SK-N-SH treated with all-trans-retinoic acid at 6 μM for 48 hours (cell line): ENCODE results near the gene YPEL4.

Experiments
- ISL1 ChIP-seq: fragments of 250-450 bp; sonication (Bioruptor Pico); IDR thresholded peaks from 2 replicates; pipeline ENCODE4 v2.1.2; 2022; ENCODE audit warnings: mild to moderate bottlenecking, moderate library complexity
- OSR1 ChIP-seq: fragments of 250-450 bp; sonication (Bioruptor Pico); IDR thresholded peaks from 2 replicates; pipeline ENCODE4 v1.8.0; 2022; ENCODE audit warnings: moderate library complexity, mild to moderate bottlenecking, inconsistent platforms
- RARB ChIP-seq: fragments of 250-450 bp; sonication (Bioruptor Pico); IDR thresholded peaks from 2 replicates; pipeline ENCODE4 v1.8.0; 2021; ENCODE audit warnings: mild to moderate bottlenecking, moderate library complexity
- SNAI2 ChIP-seq: fragments of 250-450 bp; sonication (Bioruptor Pico); IDR thresholded peaks from 2 replicates; pipeline ENCODE4 v1.5.0; 2020; ENCODE audit warnings: mild to moderate bottlenecking, moderate library complexity
- ZFP3 ChIP-seq: fragments of 250-450 bp; sonication (Bioruptor Pico); IDR thresholded peaks from 2 replicates; pipeline ENCODE4 v1.5.0; 2020; ENCODE audit warnings: mild to moderate bottlenecking, moderate library complexity
- ZFP30 ChIP-seq: fragments of 450-650 bp; formaldehyde crosslinking; IDR thresholded peaks from 2 replicates; pipeline ENCODE4 v1.5.0; 2022; ENCODE audit warnings: mild to moderate bottlenecking, moderate library complexity
- ZNF70 ChIP-seq: fragments of 450-650 bp; formaldehyde crosslinking; IDR thresholded peaks from 2 replicates; pipeline ENCODE4 v1.5.0; 2020; ENCODE audit warnings: mild to moderate bottlenecking, moderate library complexity
- ZNF8 ChIP-seq: fragments of 450-650 bp; formaldehyde crosslinking; IDR thresholded peaks from 2 replicates; pipeline ENCODE4 v1.5.0; 2020; ENCODE audit warnings: mild to moderate bottlenecking, moderate library complexity
- TF ChIP-seq, protein P1 (sequence below): fragments of 250-450 bp; sonication (Bioruptor Pico); IDR thresholded peaks from 2 replicates; pipeline ENCODE4 v1.8.0; 2021; ENCODE audit warnings: low read depth, mild to moderate bottlenecking, moderate library complexity, borderline replicate concordance
- TF ChIP-seq, protein P2 (sequence below): fragments of 250-450 bp; sonication (Bioruptor Pico); IDR thresholded peaks from 2 replicates; pipeline ENCODE4 v1.8.0; 2020; ENCODE audit warnings: mild to moderate bottlenecking, moderate library complexity, borderline replicate concordance
- TF ChIP-seq, protein P3 (sequence below): fragments of 250-450 bp; sonication (Bioruptor Pico); IDR thresholded peaks from 2 replicates; pipeline ENCODE4 v1.5.1; 2020; ENCODE audit warnings: low read depth, mild to moderate bottlenecking, moderate library complexity
- TF ChIP-seq, protein P4 (sequence below): fragments of 250-450 bp; sonication (Bioruptor Pico); IDR thresholded peaks from 2 replicates; pipeline ENCODE4 v1.5.0; 2020; ENCODE audit warnings: mild to moderate bottlenecking, moderate library complexity

- TF ChIP-seq ZFP30 (CRISPR knock-in tag), result no peak
- TF ChIP-seq, protein P1, sequence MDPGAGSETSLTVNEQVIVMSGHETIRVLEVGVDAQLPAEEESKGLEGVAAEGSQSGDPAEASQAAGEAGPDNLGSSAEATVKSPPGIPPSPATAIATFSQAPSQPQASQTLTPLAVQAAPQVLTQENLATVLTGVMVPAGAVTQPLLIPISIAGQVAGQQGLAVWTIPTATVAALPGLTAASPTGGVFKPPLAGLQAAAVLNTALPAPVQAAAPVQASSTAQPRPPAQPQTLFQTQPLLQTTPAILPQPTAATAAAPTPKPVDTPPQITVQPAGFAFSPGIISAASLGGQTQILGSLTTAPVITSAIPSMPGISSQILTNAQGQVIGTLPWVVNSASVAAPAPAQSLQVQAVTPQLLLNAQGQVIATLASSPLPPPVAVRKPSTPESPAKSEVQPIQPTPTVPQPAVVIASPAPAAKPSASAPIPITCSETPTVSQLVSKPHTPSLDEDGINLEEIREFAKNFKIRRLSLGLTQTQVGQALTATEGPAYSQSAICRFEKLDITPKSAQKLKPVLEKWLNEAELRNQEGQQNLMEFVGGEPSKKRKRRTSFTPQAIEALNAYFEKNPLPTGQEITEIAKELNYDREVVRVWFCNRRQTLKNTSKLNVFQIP, result no peak
- TF ChIP-seq, protein P2, sequence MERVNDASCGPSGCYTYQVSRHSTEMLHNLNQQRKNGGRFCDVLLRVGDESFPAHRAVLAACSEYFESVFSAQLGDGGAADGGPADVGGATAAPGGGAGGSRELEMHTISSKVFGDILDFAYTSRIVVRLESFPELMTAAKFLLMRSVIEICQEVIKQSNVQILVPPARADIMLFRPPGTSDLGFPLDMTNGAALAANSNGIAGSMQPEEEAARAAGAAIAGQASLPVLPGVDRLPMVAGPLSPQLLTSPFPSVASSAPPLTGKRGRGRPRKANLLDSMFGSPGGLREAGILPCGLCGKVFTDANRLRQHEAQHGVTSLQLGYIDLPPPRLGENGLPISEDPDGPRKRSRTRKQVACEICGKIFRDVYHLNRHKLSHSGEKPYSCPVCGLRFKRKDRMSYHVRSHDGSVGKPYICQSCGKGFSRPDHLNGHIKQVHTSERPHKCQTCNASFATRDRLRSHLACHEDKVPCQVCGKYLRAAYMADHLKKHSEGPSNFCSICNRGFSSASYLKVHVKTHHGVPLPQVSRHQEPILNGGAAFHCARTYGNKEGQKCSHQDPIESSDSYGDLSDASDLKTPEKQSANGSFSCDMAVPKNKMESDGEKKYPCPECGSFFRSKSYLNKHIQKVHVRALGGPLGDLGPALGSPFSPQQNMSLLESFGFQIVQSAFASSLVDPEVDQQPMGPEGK (CRISPR knock-in tag), result peak; percentile 37; the same call in 1 of the 2 replicates
- TF ChIP-seq ISL1 (CRISPR knock-in tag), result no peak
- no peak for TF ChIP-seq RARB (CRISPR knock-in tag)
- TF ChIP-seq, protein P3, sequence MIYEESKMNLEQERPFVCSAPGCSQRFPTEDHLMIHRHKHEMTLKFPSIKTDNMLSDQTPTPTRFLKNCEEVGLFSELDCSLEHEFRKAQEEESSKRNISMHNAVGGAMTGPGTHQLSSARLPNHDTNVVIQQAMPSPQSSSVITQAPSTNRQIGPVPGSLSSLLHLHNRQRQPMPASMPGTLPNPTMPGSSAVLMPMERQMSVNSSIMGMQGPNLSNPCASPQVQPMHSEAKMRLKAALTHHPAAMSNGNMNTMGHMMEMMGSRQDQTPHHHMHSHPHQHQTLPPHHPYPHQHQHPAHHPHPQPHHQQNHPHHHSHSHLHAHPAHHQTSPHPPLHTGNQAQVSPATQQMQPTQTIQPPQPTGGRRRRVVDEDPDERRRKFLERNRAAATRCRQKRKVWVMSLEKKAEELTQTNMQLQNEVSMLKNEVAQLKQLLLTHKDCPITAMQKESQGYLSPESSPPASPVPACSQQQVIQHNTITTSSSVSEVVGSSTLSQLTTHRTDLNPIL (CRISPR knock-in tag), result no peak
- TF ChIP-seq OSR1 (CRISPR knock-in tag), result no peak
- TF ChIP-seq, protein P4, sequence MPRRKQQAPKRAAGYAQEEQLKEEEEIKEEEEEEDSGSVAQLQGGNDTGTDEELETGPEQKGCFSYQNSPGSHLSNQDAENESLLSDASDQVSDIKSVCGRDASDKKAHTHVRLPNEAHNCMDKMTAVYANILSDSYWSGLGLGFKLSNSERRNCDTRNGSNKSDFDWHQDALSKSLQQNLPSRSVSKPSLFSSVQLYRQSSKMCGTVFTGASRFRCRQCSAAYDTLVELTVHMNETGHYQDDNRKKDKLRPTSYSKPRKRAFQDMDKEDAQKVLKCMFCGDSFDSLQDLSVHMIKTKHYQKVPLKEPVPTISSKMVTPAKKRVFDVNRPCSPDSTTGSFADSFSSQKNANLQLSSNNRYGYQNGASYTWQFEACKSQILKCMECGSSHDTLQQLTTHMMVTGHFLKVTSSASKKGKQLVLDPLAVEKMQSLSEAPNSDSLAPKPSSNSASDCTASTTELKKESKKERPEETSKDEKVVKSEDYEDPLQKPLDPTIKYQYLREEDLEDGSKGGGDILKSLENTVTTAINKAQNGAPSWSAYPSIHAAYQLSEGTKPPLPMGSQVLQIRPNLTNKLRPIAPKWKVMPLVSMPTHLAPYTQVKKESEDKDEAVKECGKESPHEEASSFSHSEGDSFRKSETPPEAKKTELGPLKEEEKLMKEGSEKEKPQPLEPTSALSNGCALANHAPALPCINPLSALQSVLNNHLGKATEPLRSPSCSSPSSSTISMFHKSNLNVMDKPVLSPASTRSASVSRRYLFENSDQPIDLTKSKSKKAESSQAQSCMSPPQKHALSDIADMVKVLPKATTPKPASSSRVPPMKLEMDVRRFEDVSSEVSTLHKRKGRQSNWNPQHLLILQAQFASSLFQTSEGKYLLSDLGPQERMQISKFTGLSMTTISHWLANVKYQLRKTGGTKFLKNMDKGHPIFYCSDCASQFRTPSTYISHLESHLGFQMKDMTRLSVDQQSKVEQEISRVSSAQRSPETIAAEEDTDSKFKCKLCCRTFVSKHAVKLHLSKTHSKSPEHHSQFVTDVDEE (CRISPR knock-in tag), result no peak
- no peak for TF ChIP-seq ZNF70 (CRISPR knock-in tag)
- TF ChIP-seq ZNF8 (CRISPR knock-in tag), result no peak
- TF ChIP-seq ZFP3 (CRISPR knock-in tag), result no peak
- no peak for TF ChIP-seq SNAI2
Observed at GRCh38 chr11:57648801-57649735, 644 bp downstream of the YPEL4 start.
